Measurements from ENCODE around the gene KDM3A.

Gene KDM3A

DNA sequence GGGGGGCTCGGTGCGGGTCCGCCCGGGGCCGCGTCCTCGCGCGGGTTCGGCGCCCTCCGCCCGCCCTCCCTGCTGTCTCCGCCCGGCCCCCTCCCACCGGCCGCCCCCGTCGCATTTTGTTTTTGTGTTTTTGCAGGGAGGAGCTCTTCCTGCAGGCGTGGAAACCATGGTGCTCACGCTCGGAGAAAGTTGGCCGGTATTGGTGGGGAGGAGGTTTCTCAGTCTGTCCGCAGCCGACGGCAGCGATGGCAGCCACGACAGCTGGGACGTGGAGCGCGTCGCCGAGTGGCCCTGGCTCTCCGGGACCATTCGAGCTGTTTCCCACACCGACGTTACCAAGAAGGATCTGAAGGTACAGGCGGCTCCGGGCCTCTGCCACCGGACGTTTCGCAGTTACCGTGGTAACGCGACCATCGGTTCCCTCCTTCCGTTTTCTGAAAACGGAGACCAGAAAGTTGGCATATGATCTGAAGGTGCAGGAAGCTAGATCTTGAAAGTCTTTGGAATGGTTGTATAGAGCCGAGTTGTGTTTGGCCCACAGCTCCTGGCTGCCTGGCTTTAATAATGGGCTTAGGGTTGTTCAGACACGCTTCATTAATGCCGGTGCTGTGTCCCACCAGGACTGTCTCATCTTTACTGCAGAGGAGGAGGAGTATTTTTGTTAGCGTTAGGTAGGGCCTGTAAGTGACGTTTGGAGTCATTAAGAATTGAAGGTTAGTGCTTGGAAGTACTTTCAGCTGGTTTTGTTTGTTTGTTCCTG, 891 bp downstream of the KDM3A start:
- no peak for TF ChIP-seq CTCF (IDR thresholded peaks at IDR 0.05; ENCODE audit: insufficient read depth, low read depth, low read length, missing control alignments)
- H3K4me3 ChIP-seq (ENCODE audit: low read depth, low read length), result peak overlapping the region; percentile 93
- DNase-seq (ENCODE audit: low read depth), result peak; percentile 76

DNA sequence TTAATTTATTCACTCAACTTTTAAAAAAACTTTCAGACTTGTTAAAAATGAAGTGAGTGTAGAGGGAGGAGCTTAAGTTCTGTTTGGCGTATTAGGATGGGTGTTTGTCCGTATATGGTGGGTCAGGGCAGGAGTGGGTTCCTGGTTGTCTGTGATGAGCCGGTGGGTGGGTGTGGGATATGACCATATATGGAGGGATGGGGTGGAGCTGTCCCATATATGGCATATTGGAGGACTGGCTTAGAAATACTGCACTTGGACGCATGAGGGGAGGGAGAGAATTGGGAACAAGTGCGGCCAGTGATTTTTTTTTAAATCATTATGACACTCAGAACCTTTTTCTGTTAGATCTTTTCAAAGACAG, 1.5 kb downstream of the KDM3A start:
- peak; percentile 94 for DNase-seq (ENCODE audit: low read depth)
- TF ChIP-seq CTCF (IDR thresholded peaks at IDR 0.05; ENCODE audit: insufficient read depth, low read depth, low read length, missing control alignments), result no peak
- peak overlapping the region; percentile 93 for H3K4me3 ChIP-seq (ENCODE audit: low read depth, low read length)

DNA sequence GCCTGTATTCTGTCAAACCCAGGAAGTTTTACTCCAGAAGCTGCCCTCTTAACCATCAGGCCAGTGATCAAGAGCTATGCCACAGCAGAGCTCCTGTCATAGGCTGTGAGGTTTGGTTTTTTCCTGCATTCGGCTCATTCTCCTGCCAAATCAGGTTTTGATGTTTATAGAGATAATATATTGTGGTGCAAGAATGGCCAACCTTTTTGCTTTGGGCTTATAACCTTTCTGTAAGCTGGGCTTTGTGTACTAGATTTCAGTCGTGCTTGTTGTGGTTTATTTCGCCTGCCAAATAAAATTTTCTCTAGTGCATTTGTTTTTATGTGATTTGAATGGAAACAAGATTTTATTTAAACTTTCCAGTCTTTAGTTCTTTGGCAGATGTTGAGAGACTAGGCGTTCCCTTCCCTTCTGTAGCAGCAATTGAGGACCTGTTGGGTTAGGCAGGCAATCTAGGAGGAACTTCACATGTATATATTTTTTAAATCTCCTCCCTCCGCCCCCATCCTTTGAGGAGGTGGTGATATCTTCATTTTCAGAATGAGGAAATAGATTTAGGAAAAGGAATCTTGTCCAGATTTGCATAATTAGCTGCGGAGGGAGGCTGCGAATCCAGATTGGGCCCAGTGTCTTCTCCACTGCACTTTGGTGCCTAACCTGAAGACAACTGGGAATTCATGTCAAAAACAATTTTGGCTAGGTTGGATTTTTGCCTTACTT, 2.6 kb downstream of the KDM3A start:
- DNase-seq (ENCODE audit: low read depth), result no peak
- H3K4me3 ChIP-seq (ENCODE audit: low read depth, low read length), result no peak overlapping the region
- no peak for TF ChIP-seq CTCF (IDR thresholded peaks at IDR 0.05; ENCODE audit: insufficient read depth, low read depth, low read length, missing control alignments)

DNA sequence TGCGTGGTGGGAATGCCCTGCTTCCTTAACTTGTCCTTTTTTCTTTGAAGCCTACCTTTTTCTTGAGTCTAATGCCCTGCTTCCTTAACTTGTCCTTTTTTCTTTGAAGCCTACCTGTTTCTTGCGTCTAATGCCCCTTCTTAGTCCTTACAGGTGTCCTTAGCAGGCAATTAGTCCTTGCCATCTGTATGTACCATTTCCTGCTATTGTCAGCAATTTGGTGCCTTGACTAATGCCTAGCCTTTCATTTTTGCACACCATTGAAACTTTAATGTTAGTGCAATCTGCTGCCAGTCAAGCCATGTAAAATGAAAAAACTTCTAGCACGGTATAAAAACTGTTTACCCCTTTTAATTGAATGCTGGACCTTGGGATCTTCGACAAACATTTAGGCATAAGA, 4.3 kb downstream of the KDM3A start:
- DNase-seq (ENCODE audit: low read depth), result no peak
- no peak overlapping the region for H3K4me3 ChIP-seq (ENCODE audit: low read depth, low read length)
- TF ChIP-seq CTCF (IDR thresholded peaks at IDR 0.05; ENCODE audit: insufficient read depth, low read depth, low read length, missing control alignments), result no peak

GRCh38 chr2:86446060-86446459, 4.9 kb downstream of the KDM3A start:
- DNase-seq (ENCODE audit: low read depth), result no peak
- no peak overlapping the region for H3K4me3 ChIP-seq (ENCODE audit: low read depth, low read length)
- no peak for TF ChIP-seq CTCF (IDR thresholded peaks at IDR 0.05; ENCODE audit: insufficient read depth, low read depth, low read length, missing control alignments)

DNA sequence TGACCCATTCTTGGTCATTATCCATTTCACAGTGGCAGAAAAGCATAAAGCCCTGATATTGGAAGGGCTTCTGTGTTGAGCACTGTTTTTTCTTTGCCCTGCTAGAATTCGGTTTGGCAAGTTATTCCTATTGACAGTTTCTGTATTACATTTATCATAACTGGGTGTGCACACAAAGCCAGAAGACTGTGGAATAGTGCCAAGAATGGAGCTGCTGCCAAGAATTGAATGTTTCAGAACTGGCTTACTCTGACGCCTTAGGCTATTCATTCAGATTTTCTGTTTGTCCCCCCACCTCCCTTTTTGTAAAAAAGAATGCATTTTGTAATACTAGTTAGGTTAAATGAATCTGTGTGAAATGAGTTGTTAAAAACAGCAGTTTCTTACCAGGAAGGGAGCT, 12.7 kb downstream of the KDM3A start:
- TF ChIP-seq CTCF (IDR thresholded peaks at IDR 0.05; ENCODE audit: insufficient read depth, low read depth, low read length, missing control alignments), result no peak
- DNase-seq (ENCODE audit: low read depth), result no peak
- H3K4me3 ChIP-seq (ENCODE audit: low read depth, low read length), result no peak overlapping the region

Measured in GM12865 (cell line).